GDM1 (cell line): Measurements from ENCODE around the gene KRTAP6-2.

Experiments used
- DNase-seq: peaks from one replicate; lab custom pipeline; 2025; lab: John Stamatoyannopoulos, UW

The KRTAP6-2 gene

GRCh38 chr21:30567617-30568016 lies 31.1 kb downstream of the KRTAP6-2 start:
- no peak for DNase-seq

GRCh38 chr21:30563630-30564029 lies 35.1 kb downstream of the KRTAP6-2 start:
- DNase-seq = no peak

- no peak for DNase-seq
Observed at GRCh38 chr21:30563072-30563471, 35.6 kb downstream of the KRTAP6-2 start.

- DNase-seq = no peak
Observed at GRCh38 chr21:30561957-30562356, 36.7 kb downstream of the KRTAP6-2 start.

- no peak for DNase-seq
Observed at GRCh38 chr21:30561264-30561895, 37.3 kb downstream of the KRTAP6-2 start, which contains the start of gene KRTAP19-7. TSS of gene KRTAP19-7 (minus strand) at chr21:30561314. CDS start at chr21:30561289, 25 bp downstream.

GRCh38 chr21:30555095-30555494 lies 43.6 kb downstream of the KRTAP6-2 start:
- no peak for DNase-seq

GRCh38 chr21:30552782-30553181 lies 45.9 kb downstream of the KRTAP6-2 start:
- no peak for DNase-seq
